ENCODE measurements around the gene ALKBH5. TPM values are rescaled to one million over a fixed set of nuclear protein-coding genes. Genes with fewer than 3 reads are reported as not detected.
A peak's percentile ranks its signal among the peaks of the same experiment; 100 is the strongest.

ALKBH5 gene
- total RNA-seq, 4 donors from 2014 or later: 56.0 to 87.2 (median 76.4) TPM

GRCh38 chr17:18246109-18246725 lies 62.6 kb downstream of the ALKBH5 start:
- no peak for DNase-seq (ENCODE audit: low spot score in 2 of 2)
- 76 to 77% methylated on average over 22 to 24 of the region's 24 CpGs for WGBS, 2 donors
- TF ChIP-seq POLR2A (IDR thresholded peaks at IDR 0.05): no peak
- TF ChIP-seq CTCF (IDR thresholded peaks at IDR 0.05): no peak
- intact Hi-C loops (cut with DNase I; ENCODE audit: low total_unique reads): no loop called here
- H3K4me3 ChIP-seq (ENCODE audit: low read depth, poor library complexity, severe bottlenecking): no peak overlapping the region

- intact Hi-C loops (cut with DNase I; ENCODE audit: low total_unique reads): no loop called here
- DNase-seq (ENCODE audit: low spot score in 2 of 2): peak; percentile 75 to 94
- TF ChIP-seq POLR2A (IDR thresholded peaks at IDR 0.05) (no peak), CTCF (IDR thresholded peaks at IDR 0.05) (no peak)
- WGBS, 2 donors: 36 to 43% methylated on average over 44 to 45 of the region's 46 CpGs
- no peak overlapping the region for H3K4me3 ChIP-seq (ENCODE audit: low read depth, poor library complexity, severe bottlenecking)
Measured at GRCh38 chr17:18246880-18247612, 63.4 kb downstream of the ALKBH5 start.

- TF ChIP-seq CTCF (IDR thresholded peaks at IDR 0.05) (no peak), POLR2A (IDR thresholded peaks at IDR 0.05) (no peak)
- 62 to 69% methylated on average over 20 to 30 of the region's 30 CpGs for WGBS, 2 donors
- intact Hi-C loops (cut with DNase I; ENCODE audit: low total_unique reads): no loop called here
- no peak overlapping the region for H3K4me3 ChIP-seq (ENCODE audit: low read depth, poor library complexity, severe bottlenecking)
- DNase-seq (ENCODE audit: low spot score in 2 of 2): no peak
Measured at GRCh38 chr17:18247613-18248001, 64.0 kb downstream of the ALKBH5 start.

- intact Hi-C loops (cut with DNase I; ENCODE audit: low total_unique reads): no loop called here
- WGBS, 2 donors: 18 to 21% methylated on average over 9 of the region's 9 CpGs
- TF ChIP-seq POLR2A (IDR thresholded peaks at IDR 0.05) (no peak), CTCF (IDR thresholded peaks at IDR 0.05) (no peak)
- H3K4me3 ChIP-seq (ENCODE audit: low read depth, poor library complexity, severe bottlenecking): no peak overlapping the region
- peak in 1 of 2 donors; percentile 89 for DNase-seq (ENCODE audit: low spot score in 2 of 2)
Measured at GRCh38 chr17:18248300-18248731, 64.7 kb downstream of the ALKBH5 start.

- TF ChIP-seq CTCF (IDR thresholded peaks at IDR 0.05): no peak
- no peak for TF ChIP-seq POLR2A (IDR thresholded peaks at IDR 0.05)
- WGBS, 2 donors: 82 to 87% methylated on average over 7 of the region's 7 CpGs
- no peak overlapping the region for H3K4me3 ChIP-seq (ENCODE audit: low read depth, poor library complexity, severe bottlenecking)
- intact Hi-C loops (cut with DNase I; ENCODE audit: low total_unique reads): no loop called here
- no peak for DNase-seq (ENCODE audit: low spot score in 2 of 2)
Measured at GRCh38 chr17:18248811-18249210, 65.2 kb downstream of the ALKBH5 start.
